Choroid plexus epithelial cell (primary cell): ENCODE measurements around the gene RERE.
A peak's percentile ranks its signal among the peaks of the same experiment; 100 is the strongest.

Experiments used
- DNase-seq: peaks from one replicate; pipeline ENCODE4 v3.0.0-alpha.2; 2010; ENCODE audit warnings: low read depth
- H3K4me3 ChIP-seq: 2 replicates; pipeline ENCODE4 v1.5.1; 2011; ENCODE audit warnings: low read depth, mild to moderate bottlenecking, control low read depth, low read length, moderate library complexity
- TF ChIP-seq, protein P1 (sequence below): conservative IDR thresholded peaks from 2 replicates; pipeline ENCODE4 v1.5.1; 2011; ENCODE audit warnings: low read depth, mild to moderate bottlenecking, control low read depth, inconsistent platforms, low read length, moderate library complexity

The RERE gene

DNA sequence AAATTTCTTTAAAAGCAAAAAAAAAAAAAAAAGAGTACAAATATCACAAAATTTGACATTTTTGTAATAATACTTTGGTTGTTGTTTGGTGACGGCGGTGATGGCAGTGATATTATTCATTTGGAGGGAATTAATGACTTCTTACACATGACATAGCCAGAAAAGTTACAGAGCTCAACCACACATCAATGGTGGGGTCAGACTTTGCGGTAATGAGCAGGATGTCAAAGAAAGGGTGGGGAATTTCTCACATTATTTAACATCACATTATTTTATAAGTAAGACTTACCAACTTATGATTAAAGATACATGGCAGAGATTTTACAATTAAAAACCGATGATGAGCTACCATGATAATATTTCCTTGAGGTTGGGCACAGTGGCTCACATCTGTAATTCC lies 248.2 kb downstream of the RERE start:
- no peak overlapping the region for H3K4me3 ChIP-seq
- DNase-seq: no peak
- TF ChIP-seq, protein P1, sequence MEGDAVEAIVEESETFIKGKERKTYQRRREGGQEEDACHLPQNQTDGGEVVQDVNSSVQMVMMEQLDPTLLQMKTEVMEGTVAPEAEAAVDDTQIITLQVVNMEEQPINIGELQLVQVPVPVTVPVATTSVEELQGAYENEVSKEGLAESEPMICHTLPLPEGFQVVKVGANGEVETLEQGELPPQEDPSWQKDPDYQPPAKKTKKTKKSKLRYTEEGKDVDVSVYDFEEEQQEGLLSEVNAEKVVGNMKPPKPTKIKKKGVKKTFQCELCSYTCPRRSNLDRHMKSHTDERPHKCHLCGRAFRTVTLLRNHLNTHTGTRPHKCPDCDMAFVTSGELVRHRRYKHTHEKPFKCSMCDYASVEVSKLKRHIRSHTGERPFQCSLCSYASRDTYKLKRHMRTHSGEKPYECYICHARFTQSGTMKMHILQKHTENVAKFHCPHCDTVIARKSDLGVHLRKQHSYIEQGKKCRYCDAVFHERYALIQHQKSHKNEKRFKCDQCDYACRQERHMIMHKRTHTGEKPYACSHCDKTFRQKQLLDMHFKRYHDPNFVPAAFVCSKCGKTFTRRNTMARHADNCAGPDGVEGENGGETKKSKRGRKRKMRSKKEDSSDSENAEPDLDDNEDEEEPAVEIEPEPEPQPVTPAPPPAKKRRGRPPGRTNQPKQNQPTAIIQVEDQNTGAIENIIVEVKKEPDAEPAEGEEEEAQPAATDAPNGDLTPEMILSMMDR: no peak

- no peak for DNase-seq
- TF ChIP-seq, protein P1: no peak
- H3K4me3 ChIP-seq: no peak overlapping the region
Measured at GRCh38 chr1:8568837-8569236, 248.6 kb downstream of the RERE start.

DNA sequence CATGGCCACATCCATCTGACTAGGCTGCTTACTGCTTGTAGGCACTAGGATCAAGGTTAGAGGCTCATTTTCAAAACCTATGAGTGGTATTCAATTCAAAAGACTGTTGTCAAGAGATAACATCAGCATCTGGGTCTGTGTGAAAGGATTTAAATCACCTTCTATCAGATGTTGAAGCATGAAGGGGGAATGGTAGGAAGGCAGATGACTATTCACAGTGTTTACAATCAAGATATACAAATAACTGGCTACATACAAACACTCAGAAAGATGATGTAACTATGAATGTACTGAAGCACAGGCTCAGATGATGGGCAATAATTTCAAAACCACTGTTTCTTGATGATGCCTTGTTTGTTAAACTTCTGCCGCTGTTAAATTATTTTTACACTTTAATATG lies 250.3 kb downstream of the RERE start:
- no peak overlapping the region for H3K4me3 ChIP-seq
- TF ChIP-seq, protein P1: no peak

DNA sequence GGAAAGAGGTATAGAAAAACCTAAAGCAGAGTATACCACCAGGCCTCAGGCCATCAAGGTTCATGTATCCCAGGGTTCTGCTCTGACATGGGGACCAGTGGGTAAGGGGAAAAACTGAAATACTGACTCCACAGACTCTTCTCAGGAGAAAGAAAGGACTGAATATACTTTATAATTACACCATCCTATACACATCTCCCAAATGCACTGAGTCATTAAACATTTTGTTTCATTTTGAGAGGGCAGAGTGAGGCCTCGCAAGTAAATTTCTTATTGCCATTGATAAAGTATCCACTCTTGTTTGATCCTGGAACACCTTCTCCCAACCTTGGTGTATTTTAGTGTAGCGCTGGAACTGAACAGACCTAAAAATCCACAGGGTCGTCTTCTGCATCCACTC lies 251.6 kb downstream of the RERE start:
- no peak for DNase-seq
- H3K4me3 ChIP-seq: no peak overlapping the region
- TF ChIP-seq, protein P1: no peak

More for the DNA sequence above, 250.3 kb downstream of the RERE start:
- no peak for DNase-seq

DNA sequence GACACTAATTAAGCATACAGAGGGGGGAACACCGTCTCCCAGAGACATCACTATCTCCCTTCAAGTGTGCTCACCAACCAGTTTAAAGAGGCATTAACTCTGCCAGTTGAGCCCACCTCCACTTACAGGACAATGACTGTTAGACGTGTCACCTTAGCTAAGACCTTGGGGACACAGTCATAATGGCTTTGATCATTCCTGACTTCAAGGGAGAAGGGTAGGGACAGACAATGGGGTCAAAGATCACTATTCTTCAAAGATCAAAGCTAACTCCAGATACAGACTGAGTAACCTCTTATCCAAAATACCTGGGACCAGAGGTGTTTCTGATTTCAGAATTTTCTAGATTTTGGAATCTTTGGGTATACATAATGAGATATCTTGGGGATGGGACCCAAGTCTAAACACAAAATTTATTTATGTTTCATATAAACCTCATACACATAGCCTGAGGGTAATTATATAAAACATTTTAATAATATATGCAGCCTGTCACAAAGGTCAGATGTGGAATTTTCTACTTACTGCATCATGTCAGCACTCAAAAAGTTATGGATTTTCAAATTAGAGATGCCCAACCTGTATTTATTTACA lies 253.4 kb downstream of the RERE start:
- no peak for DNase-seq
- TF ChIP-seq, protein P1: no peak
- no peak overlapping the region for H3K4me3 ChIP-seq

- DNase-seq: peak; percentile 53
- no peak overlapping the region for H3K4me3 ChIP-seq
- TF ChIP-seq, protein P1: no peak
Measured at GRCh38 chr1:8562881-8563865, 254.3 kb downstream of the RERE start.

DNA sequence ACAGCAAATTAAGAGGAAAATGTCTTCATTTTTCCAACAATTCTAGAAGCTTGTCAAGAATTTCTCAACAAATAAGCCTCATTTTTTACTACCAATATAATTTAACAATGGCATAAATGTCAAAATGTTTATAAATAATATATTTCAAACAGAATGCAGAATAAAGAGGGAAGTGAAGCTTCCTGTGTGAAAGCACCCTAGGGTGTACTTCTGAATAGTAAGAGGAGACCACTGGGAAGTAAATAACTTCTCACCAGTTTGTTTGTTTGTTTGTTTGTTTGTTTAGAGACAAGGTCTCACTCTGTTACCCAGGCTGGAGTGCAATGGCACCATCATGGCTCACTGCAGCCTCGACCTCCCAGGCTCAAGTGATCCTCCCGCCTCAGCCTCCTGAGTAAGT lies 255.2 kb downstream of the RERE start:
- TF ChIP-seq, protein P1: no peak

More for the DNA sequence above, 255.2 kb downstream of the RERE start:
- no peak for DNase-seq
- H3K4me3 ChIP-seq: no peak overlapping the region
